ENCODE data around the gene GPC4.

The GPC4 gene

GRCh38 chrX:133415276-133416105, at the start of gene GPC4:
Gene GPC4, minus strand, starts transcription at chrX:133415489. Its CDS starts 524 bp downstream, at chrX:133414965.
- DNase-seq (ENCODE audit: low read depth in 2 of 2) = no peak

- DNase-seq (ENCODE audit: low read depth in 2 of 2) = no peak
These were observed 45.9 kb upstream of the GPC4 start for GRCh38 chrX:133461231-133461630.

GRCh38 chrX:133454924-133455323, 39.6 kb upstream of the GPC4 start:
- DNase-seq (ENCODE audit: low read depth in 2 of 2) = no peak

GRCh38 chrX:133454491-133454914, 39.2 kb upstream of the GPC4 start:
- no peak for DNase-seq (ENCODE audit: low read depth in 2 of 2)

GRCh38 chrX:133448512-133449076, 33.3 kb upstream of the GPC4 start:
- no peak for DNase-seq (ENCODE audit: low read depth in 2 of 2)

- no peak for DNase-seq (ENCODE audit: low read depth in 2 of 2)
These were observed 29.9 kb upstream of the GPC4 start for GRCh38 chrX:133444952-133445831.

GRCh38 chrX:133444196-133444595, 28.9 kb upstream of the GPC4 start:
- DNase-seq (ENCODE audit: low read depth in 2 of 2) = no peak

GRCh38 chrX:133440797-133441163, 25.5 kb upstream of the GPC4 start:
- DNase-seq (ENCODE audit: low read depth in 2 of 2) = no peak

- DNase-seq (ENCODE audit: low read depth in 2 of 2) = no peak
These were observed 24.9 kb upstream of the GPC4 start for GRCh38 chrX:133440081-133440796.

- DNase-seq (ENCODE audit: low read depth in 2 of 2) = no peak
These were observed 22.5 kb upstream of the GPC4 start for GRCh38 chrX:133437766-133438165.

- DNase-seq (ENCODE audit: low read depth in 2 of 2) = no peak
These were observed 22.1 kb upstream of the GPC4 start for GRCh38 chrX:133437356-133437755.

- DNase-seq (ENCODE audit: low read depth in 2 of 2) = no peak
These were observed 20.3 kb upstream of the GPC4 start for GRCh38 chrX:133435544-133436124.

GRCh38 chrX:133434197-133434820, 19.0 kb upstream of the GPC4 start:
- DNase-seq (ENCODE audit: low read depth in 2 of 2) = no peak

- DNase-seq (ENCODE audit: low read depth in 2 of 2) = no peak
These were observed 4.6 kb upstream of the GPC4 start for GRCh38 chrX:133419911-133420310.

- no peak for DNase-seq (ENCODE audit: low read depth in 2 of 2)
These were observed 3.3 kb upstream of the GPC4 start for GRCh38 chrX:133418588-133418987.

GRCh38 chrX:133417364-133417763, 2.1 kb upstream of the GPC4 start:
- no peak for DNase-seq (ENCODE audit: low read depth in 2 of 2)

- DNase-seq (ENCODE audit: low read depth in 2 of 2) = no peak
These were observed 648 bp downstream of the GPC4 start for GRCh38 chrX:133414406-133415275.

GRCh38 chrX:133413218-133413925, 1.9 kb downstream of the GPC4 start:
- no peak for DNase-seq (ENCODE audit: low read depth in 2 of 2)

GRCh38 chrX:133412665-133413064, 2.6 kb downstream of the GPC4 start:
- no peak for DNase-seq (ENCODE audit: low read depth in 2 of 2)
